Measurements from ENCODE around the gene RYK. TPM values are rescaled to one million over a fixed set of nuclear protein-coding genes. Genes with fewer than 3 reads are reported as not detected.

RYK gene
- total RNA-seq, 4 donors from 2014 or later: 54.3 to 225 (median 138) TPM

- intact Hi-C loops (cut with DNase I; ENCODE audit: low total_unique reads): no loop called here
- Histone ChIP-seq H3K27ac (no peak overlapping the region), H3K9me3 (no peaks in the 10 kb centered on the region), H3K27me3 (no peaks in the 10 kb centered on the region), H3K4me1 (no peaks in the 10 kb centered on the region), H3K36me3 (no peaks in the 10 kb centered on the region), H3K4me3 (no peak overlapping the region)
- TF ChIP-seq CTCF (IDR thresholded peaks at IDR 0.05): no peak
- no peak for TF ChIP-seq POLR2A (IDR thresholded peaks at IDR 0.05)
- DNase-seq: no peak
These were observed 115.8 kb downstream of the RYK start for GRCh38 chr3:134134698-134135415.

- Histone ChIP-seq H3K4me3 (no peak overlapping the region), H3K9me3 (no peaks in the 10 kb centered on the region), H3K36me3 (no peaks in the 10 kb centered on the region), H3K27me3 (no peaks in the 10 kb centered on the region), H3K27ac (no peak overlapping the region), H3K4me1 (no peaks in the 10 kb centered on the region)
- no peak for DNase-seq
- intact Hi-C loops (cut with DNase I; ENCODE audit: low total_unique reads): no loop called here
- no peak for TF ChIP-seq CTCF (IDR thresholded peaks at IDR 0.05)
- TF ChIP-seq POLR2A (IDR thresholded peaks at IDR 0.05): no peak
These were observed 116.4 kb downstream of the RYK start for GRCh38 chr3:134134240-134134639.

- intact Hi-C loops (cut with DNase I; ENCODE audit: low total_unique reads): no loop called here
- Histone ChIP-seq H3K9me3 (no peaks in the 10 kb centered on the region), H3K4me1 (no peaks in the 10 kb centered on the region), H3K27ac (no peak overlapping the region), H3K4me3 (no peak overlapping the region), H3K36me3 (no peaks in the 10 kb centered on the region), H3K27me3 (no peaks in the 10 kb centered on the region)
- no peak for DNase-seq
- TF ChIP-seq POLR2A (IDR thresholded peaks at IDR 0.05) (no peak), CTCF (IDR thresholded peaks at IDR 0.05) (no peak)
These were observed 117.7 kb downstream of the RYK start for GRCh38 chr3:134132961-134133360.

- Histone ChIP-seq H3K27ac (no peak overlapping the region), H3K36me3 (no peaks in the 10 kb centered on the region), H3K27me3 (no peaks in the 10 kb centered on the region), H3K4me3 (no peak overlapping the region), H3K9me3 (peaks cover 0 to 6% of the 10 kb centered on the region in 2 donors), H3K4me1 (no peaks in the 10 kb centered on the region)
- no peak for TF ChIP-seq CTCF (IDR thresholded peaks at IDR 0.05)
- no peak for TF ChIP-seq POLR2A (IDR thresholded peaks at IDR 0.05)
- intact Hi-C loops (cut with DNase I; ENCODE audit: low total_unique reads): no loop called here
- DNase-seq: no peak
These were observed 124.5 kb downstream of the RYK start for GRCh38 chr3:134126153-134126552.

GRCh38 chr3:134114726-134115125 lies 135.9 kb downstream of the RYK start:
- no peak for DNase-seq
- Histone ChIP-seq H3K27me3 (no peaks in the 10 kb centered on the region), H3K4me3 (no peak overlapping the region), H3K36me3 (no peaks in the 10 kb centered on the region), H3K27ac (no peak overlapping the region), H3K4me1 (no peaks in the 10 kb centered on the region), H3K9me3 (peaks cover 0 to 11% of the 10 kb centered on the region in 2 donors)
- no peak for TF ChIP-seq CTCF (IDR thresholded peaks at IDR 0.05)
- no peak for TF ChIP-seq POLR2A (IDR thresholded peaks at IDR 0.05)
- intact Hi-C loops (cut with DNase I; ENCODE audit: low total_unique reads): no loop called here
